Stomach smooth muscle (tissue), 2 donors: Measurements from ENCODE around the gene DLG2.
A peak's percentile ranks its signal among the peaks of the same experiment; 100 is the strongest.

Source experiments
- H3K27ac ChIP-seq: one replicate; pipeline ENCODE4 v1.7.0; 2013; ENCODE audit warnings: mild to moderate bottlenecking, low read length, inconsistent platforms
- H3K27me3 ChIP-seq, 2 donors: one replicate each; pipeline ENCODE4 v1.7.0; 2013; ENCODE audit warnings: low read length in 2 of 2; ENCODE audit not compliant: insufficient read depth in 2 of 2, control insufficient read depth in 1 of 2
- H3K36me3 ChIP-seq, 2 donors: one replicate each; pipeline ENCODE4 v1.7.0; 2013; ENCODE audit warnings: low read length in 2 of 2; ENCODE audit not compliant: control insufficient read depth in 2 of 2, insufficient read depth in 2 of 2
- H3K4me1 ChIP-seq: one replicate; pipeline ENCODE4 v1.7.0; 2013; ENCODE audit warnings: low read length; ENCODE audit not compliant: control insufficient read depth, insufficient read depth
- H3K4me3 ChIP-seq, 2 donors: one replicate each; pipeline ENCODE4 v1.7.0; 2013; ENCODE audit warnings: low read length in 2 of 2
- H3K9ac ChIP-seq, 2 donors: one replicate each; pipeline ENCODE4 v1.7.0; 2013; ENCODE audit warnings: low read length in 2 of 2, mild to moderate bottlenecking in 1 of 2
- H3K9me3 ChIP-seq, 2 donors: one replicate each; pipeline ENCODE4 v1.7.0; 2013; ENCODE audit warnings: low read length in 2 of 2; ENCODE audit not compliant: control insufficient read depth in 2 of 2
- donor health status: healthy.
- donor health status: Pancreatic carcinoma.

DLG2 gene

GRCh38 chr11:84543367-84544159 lies 1083.6 kb downstream of the DLG2 start:
- H3K9me3 ChIP-seq, result no peaks in the 10 kb centered on the region
- no peak overlapping the region for H3K4me3 ChIP-seq
- H3K4me1 ChIP-seq, result peaks cover 9% of the 10 kb centered on the region
- H3K36me3 ChIP-seq, result no peaks in the 10 kb centered on the region
- no peak overlapping the region for H3K9ac ChIP-seq
- H3K27ac ChIP-seq, result no peak overlapping the region
- H3K27me3 ChIP-seq, result no peaks in the 10 kb centered on the region

DNA sequence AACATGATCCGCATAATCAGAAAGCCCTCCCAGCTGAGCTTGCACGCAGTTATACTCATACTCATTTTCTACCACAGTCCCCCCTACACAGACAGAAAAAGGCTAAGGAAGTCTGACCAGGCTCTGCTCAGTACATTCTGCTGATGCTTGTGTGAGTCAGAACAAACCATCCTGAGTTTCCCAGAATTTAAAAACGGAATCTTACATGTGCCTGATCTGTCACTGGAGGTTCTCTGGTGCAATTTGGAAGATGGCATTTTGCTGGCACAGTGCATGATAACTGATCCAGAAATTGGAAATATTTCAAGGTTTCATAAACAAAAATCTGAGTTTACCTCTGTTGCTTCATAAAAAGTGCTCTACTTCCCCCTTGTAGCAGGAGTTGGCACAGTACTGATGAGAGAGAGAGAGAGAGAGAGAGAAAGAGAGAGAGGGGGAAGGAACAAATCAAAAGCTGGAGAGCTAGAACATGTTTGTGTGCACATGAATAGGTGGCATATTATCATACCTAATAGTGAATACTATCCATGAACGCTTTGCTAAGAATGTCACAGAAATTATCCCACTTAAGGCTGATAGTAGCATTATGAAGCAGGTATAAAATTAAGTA lies 1085.3 kb downstream of the DLG2 start:
- Histone ChIP-seq H3K9me3 (no peaks in the 10 kb centered on the region), H3K27ac (peak overlapping the region; percentile 41), H3K4me1 (peaks cover 9% of the 10 kb centered on the region), H3K27me3 (no peaks in the 10 kb centered on the region), H3K36me3 (no peaks in the 10 kb centered on the region), H3K9ac (no peak overlapping the region), H3K4me3 (no peak overlapping the region)

- Histone ChIP-seq H3K27ac (no peak overlapping the region), H3K4me3 (no peak overlapping the region), H3K27me3 (no peaks in the 10 kb centered on the region), H3K4me1 (peaks cover 4% of the 10 kb centered on the region), H3K36me3 (no peaks in the 10 kb centered on the region), H3K9me3 (no peaks in the 10 kb centered on the region), H3K9ac (no peak overlapping the region)
Measured at GRCh38 chr11:84536456-84536855, 1090.7 kb downstream of the DLG2 start.

DNA sequence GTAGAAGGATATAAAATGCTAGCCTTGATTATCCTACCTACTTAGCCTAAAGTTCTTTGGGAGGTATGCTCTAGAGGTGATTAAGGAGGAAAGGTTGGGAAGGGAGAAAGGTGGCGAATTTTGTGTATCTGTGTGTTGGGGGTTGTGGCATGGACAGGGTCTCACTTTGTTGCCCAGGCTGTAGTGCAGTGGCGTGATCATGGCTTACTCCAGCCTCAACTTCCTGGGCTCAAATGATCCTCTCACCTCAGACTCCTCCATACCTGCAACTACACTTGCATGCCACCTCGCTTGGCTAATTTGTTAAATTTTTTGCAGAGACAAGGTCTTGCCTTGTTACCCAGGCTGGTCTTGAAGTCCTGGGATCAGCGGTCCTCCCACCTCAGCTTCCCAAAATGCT lies 1094.8 kb downstream of the DLG2 start:
- Histone ChIP-seq H3K27me3 (no peaks in the 10 kb centered on the region), H3K9ac (no peak overlapping the region), H3K4me3 (no peak overlapping the region), H3K36me3 (no peaks in the 10 kb centered on the region), H3K27ac (no peak overlapping the region), H3K9me3 (no peaks in the 10 kb centered on the region), H3K4me1 (no peaks in the 10 kb centered on the region)

GRCh38 chr11:84526250-84526649 lies 1100.9 kb downstream of the DLG2 start:
- H3K9me3 ChIP-seq, result no peaks in the 10 kb centered on the region
- H3K27ac ChIP-seq, result no peak overlapping the region
- H3K9ac ChIP-seq, result no peak overlapping the region
- H3K36me3 ChIP-seq, result no peaks in the 10 kb centered on the region
- no peaks in the 10 kb centered on the region for H3K4me1 ChIP-seq
- H3K27me3 ChIP-seq, result no peaks in the 10 kb centered on the region
- H3K4me3 ChIP-seq, result no peak overlapping the region

GRCh38 chr11:84524422-84525051 lies 1102.6 kb downstream of the DLG2 start:
- Histone ChIP-seq H3K4me3 (no peak overlapping the region), H3K36me3 (no peaks in the 10 kb centered on the region), H3K9ac (no peak overlapping the region), H3K27me3 (no peaks in the 10 kb centered on the region), H3K9me3 (no peaks in the 10 kb centered on the region), H3K27ac (no peak overlapping the region), H3K4me1 (no peaks in the 10 kb centered on the region)

- H3K36me3 ChIP-seq, result no peaks in the 10 kb centered on the region
- no peaks in the 10 kb centered on the region for H3K27me3 ChIP-seq
- H3K27ac ChIP-seq, result no peak overlapping the region
- no peak overlapping the region for H3K4me3 ChIP-seq
- no peaks in the 10 kb centered on the region for H3K4me1 ChIP-seq
- H3K9ac ChIP-seq, result no peak overlapping the region
- H3K9me3 ChIP-seq, result no peaks in the 10 kb centered on the region
Measured at GRCh38 chr11:84522331-84522730, 1104.8 kb downstream of the DLG2 start.

DNA sequence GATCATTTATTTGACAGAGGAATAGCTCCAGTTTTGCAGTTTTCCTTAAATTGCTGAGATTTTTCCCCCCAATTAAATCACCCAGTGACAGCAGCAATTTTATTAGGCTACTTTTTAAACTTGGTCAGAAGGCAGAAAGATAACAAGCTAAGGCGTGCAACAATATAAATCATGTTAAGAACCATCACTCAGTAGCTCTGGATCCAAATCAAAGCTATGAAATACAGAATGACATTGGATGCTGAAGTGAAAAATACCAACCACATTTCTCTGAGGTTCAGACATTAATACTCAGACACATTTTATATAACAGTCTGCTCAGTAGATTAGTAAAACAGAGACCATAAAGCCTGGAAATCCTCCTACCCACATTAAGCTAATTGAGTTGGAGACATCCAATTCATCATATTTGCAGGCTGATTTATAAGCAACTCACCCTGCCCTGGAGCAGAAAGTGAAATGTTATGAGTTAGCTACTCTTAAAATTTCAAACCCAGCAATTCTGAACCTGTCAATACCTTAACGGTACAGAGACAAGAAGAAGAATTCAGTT lies 1108.4 kb downstream of the DLG2 start:
- H3K27ac ChIP-seq, result no peak overlapping the region
- no peak overlapping the region for H3K4me3 ChIP-seq
- no peaks in the 10 kb centered on the region for H3K4me1 ChIP-seq
- no peaks in the 10 kb centered on the region for H3K36me3 ChIP-seq
- no peaks in the 10 kb centered on the region for H3K9me3 ChIP-seq
- no peaks in the 10 kb centered on the region for H3K27me3 ChIP-seq
- no peak overlapping the region for H3K9ac ChIP-seq

- Histone ChIP-seq H3K36me3 (no peaks in the 10 kb centered on the region), H3K27ac (no peak overlapping the region), H3K9ac (no peak overlapping the region), H3K27me3 (no peaks in the 10 kb centered on the region), H3K4me1 (no peaks in the 10 kb centered on the region), H3K9me3 (no peaks in the 10 kb centered on the region), H3K4me3 (no peak overlapping the region)
Measured at GRCh38 chr11:84514436-84514835, 1112.7 kb downstream of the DLG2 start.

DNA sequence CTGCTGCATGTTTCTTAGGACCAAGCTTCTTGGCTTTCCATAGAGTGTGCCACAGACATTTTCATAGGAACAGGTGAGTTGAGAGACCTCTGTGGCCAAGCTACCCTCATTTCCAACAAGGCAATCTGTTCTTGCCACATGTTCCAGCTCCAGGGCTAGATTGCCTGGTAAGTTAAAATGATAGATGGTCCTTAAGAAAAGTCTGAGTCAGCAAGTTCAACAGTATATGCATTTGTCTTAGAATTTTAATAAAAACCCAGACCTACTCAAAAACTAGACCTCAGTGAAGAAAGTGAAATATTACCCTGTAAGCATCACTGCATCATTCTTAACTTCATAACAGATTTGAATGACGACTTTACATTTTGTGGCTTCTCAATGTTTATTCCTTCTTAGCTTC lies 1123.6 kb downstream of the DLG2 start:
- no peaks in the 10 kb centered on the region for H3K9me3 ChIP-seq

More for the DNA sequence above, 1123.6 kb downstream of the DLG2 start:
- H3K36me3 ChIP-seq, result no peaks in the 10 kb centered on the region
- H3K9ac ChIP-seq, result no peak overlapping the region
- no peaks in the 10 kb centered on the region for H3K4me1 ChIP-seq
- H3K27ac ChIP-seq, result no peak overlapping the region
- no peaks in the 10 kb centered on the region for H3K27me3 ChIP-seq
- no peak overlapping the region for H3K4me3 ChIP-seq
